NCI-H69 (cell line): ENCODE results near the gene FRRS1.

Source experiments
- DNase-seq: peaks from one replicate; lab custom pipeline; 2025; lab: John Stamatoyannopoulos, UW

Gene FRRS1

DNA sequence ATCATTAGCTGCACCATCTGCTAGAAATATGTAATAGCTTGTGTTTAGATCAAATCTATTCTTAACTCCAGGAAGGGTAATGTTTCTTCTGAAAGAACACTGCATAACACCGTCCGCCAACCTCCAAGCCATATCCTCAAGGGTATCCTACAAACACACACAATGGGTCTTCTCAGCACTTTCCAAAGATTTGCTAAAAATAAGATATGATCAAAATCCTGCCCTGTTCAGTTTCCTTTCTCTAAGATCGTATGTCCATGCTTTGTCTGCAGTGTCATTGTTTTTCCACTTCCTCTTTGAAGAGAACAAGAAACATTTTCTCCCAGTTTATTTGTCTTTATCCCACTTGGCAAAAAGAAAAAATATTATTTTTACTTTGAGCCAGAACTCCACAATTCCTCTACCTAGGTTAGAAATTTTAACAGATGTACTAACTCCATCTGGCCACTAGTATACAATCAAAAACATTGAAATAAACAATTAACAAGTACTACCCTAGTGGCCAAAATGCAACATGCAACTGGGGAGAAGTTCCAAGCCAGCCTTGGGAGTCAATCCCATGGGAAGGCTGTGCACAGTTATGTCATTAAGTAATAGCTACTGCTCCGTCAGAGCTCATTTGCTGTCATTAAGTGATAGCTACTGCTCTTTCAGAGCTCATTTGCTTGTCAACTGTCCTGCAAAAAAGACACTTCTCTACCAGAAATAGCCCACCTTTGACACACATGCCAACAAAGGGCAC lies 37.8 kb downstream of the FRRS1 start:
- peak; percentile 63 for DNase-seq

DNA sequence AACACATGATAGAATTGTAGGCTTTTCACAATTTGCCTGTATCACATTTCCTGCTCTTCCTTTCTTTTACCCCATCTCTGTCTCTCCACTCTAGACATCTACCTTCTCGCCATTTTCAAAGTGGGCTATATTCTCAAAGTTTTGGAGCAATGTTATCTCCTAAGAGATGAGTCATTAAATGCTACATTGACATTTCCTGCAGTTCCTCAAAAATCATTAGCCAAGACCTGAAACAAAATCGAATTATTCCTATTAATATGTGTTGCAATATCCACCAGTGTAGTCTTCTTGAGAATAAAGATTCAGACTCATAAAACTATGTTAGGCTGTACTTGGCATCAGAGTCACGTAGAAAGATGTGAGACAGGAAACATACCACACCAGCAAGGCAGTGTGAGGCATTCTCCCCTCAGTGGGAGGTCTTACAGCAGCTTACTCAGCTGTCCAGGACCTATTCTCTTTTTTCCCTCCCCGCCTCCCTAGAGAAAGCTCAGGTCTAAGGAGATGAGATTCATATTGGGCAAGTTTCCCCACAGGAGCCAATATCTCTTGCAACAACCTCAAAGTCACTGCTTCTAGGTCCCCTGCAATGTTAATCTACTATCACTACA lies 38.8 kb downstream of the FRRS1 start:
- DNase-seq, result peak; percentile 70

DNA sequence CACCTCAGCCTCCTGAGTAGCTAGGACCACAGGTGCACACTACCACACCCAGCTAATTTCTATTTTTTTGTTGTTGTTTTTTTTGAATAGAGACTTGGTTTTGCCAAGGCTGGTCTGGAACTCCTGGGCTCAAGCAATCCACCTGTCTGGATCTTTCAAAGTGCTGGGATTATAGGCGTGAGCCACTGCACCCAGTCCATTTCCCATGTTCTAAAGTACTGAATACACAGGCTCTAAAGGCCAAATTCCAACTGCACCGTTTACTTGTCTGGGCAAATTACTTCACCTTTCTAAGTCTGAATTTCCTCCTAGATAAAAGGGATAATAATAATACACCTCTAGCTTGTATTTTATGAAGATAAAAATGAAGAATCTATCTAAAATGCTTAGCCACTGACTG lies 39.6 kb downstream of the FRRS1 start:
- no peak for DNase-seq

DNA sequence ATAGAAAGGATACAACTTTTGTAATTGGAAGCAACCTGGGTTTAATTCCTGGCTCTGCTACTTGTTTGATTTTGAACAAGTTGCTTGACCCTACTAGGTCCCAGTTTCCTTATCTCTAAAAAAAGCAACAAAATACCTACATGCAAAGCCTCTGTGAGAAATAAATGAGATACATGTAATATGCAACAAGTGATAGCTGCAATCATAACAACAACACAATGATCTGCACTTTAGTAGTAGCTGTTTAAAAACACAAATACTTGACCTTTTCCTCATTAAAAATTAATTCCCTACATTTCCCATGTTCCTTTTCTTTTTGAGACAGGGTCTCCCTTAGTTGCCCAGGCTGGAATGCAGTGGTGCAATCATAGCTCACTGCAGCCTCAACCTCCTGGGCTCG lies 40.0 kb downstream of the FRRS1 start:
- no peak for DNase-seq

DNA sequence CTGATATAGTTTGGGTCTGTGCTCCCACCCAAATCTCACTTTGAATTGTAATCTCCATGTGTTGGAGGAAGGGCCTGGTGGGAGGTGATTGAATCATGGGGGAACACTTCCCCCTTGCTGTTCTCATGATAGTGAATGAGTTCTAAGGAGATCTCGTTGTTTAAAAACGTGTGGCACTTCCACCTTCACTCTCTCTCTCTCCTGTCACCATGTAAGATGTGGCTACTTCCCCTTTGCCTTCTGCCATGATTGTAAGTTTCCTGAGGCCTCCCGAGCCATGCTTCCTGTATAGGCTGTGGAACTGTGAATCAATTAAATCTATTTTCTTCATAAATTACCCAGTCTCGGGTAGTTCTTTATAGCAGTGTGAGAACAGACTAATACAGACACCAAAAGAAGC lies 40.4 kb downstream of the FRRS1 start:
- DNase-seq, result no peak

DNA sequence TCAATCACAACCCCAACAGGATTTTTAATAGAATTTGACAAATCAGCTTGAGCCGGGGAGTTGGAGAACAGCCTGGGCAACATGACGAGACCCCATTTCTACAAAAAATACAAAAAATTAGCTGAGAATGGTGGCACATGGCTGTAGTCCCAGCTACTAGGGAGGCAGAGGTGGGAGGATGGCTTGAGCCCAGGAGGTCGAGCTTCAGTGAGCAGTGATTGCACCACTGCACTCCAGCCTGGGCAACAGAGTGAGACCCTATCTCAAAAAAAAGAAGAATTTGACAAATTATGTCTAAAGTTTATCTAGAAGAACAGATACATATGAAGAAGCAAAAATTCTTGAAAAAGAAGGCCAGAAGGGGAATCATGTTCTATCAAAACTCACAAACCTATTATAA lies 43.2 kb downstream of the FRRS1 start:
- no peak for DNase-seq

DNA sequence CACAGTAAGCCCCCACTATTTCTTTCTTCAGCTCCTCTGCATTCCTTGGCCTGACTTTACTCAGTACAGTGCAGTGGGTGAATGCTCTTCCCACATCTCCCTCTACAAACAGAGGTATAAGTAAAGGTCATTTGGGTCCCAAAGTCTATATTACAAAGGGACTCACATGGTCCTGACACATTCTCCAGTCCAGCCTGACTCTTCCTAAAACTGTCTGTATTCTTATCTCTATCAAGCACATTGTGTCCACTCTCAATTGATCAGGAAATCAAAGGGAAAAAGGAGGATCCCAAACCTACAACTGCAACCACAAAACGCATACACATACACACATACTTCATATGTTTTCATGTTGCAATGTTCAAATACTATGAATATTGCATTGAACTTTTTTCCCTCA lies 49.4 kb downstream of the FRRS1 start:
- DNase-seq, result no peak

DNA sequence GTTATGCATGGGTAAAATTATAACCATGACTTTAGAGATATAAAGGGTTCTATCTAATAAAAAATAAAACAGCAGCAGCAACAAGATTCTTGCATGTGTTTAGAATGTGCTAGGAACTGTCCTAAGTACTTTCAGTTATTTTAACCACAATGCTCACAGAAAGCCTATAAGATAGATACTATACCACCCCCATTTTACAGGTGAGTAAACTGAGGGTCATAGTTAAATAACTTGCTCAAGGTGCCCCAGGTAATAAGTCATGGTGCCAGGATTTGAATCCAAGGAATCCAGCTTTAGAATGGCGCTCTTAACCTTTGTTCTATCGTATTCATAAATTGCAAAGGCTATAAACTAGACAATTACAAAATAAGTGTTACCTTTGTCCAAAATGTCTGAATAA lies 53.4 kb downstream of the FRRS1 start:
- DNase-seq, result no peak

DNA sequence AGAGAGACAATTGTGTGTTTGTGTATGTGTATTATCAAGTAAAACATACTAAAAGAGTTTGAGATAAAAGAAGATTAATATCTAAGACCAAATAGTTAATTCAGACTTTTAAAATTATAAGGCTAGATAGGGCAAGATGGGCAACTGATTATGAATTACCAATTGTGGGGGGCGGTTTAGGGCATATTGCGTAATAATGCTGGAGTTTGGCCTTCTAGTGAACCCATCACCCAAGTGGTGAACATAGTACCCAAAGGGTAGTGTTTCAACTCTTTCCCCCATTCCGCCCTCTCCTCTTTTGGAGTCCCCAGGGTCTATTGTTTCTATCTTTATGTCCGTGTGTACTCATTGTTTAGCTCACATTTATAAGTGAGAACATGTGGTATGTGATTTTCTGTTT lies 55.4 kb downstream of the FRRS1 start:
- no peak for DNase-seq

DNA sequence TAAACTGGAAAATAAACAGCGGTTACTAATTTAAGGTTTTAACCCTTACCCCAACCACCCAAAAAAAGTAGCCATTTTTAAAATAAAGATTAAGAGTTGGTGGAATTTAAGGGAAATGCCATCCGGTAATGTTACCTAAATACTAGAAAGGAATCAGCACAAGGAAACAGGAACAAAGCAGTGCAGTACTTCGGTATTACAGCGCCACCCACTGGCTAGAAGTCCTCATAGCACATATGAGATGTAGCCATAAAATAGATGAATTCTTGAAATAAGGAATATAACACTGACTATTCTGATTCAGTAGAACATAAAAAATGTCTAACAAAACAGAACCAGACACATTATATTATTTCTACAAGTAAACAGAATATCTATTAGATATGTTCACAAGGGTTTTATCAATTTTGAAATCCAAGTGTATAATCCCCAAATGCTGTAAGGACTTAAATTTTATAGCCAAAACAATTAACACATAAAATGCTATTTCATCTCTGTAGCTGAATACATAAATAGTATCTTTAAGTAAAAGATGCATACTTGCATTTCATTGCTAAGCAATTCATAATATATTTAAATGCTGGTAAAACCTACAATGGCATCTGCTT lies 58.8 kb downstream of the FRRS1 start:
- DNase-seq, result peak; percentile 62

DNA sequence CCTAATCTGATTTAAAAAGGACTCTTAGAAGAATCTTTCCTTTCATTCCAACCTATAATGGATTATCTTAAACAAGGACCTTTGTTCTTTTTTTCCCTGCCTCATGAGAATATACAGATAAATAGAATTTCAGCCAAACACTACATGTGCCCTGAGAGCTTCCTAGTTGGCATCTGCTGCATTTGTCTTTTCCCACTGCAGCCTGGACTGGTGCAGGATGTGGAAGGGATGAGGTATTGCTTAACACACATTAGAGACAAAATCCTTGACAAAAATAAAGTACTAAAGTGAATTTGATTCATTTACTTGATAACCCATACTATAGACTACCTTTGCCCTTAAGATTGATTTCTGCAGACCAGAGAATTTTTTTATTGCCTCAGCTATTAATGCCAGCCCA lies 61.0 kb downstream of the FRRS1 start:
- no peak for DNase-seq

DNA sequence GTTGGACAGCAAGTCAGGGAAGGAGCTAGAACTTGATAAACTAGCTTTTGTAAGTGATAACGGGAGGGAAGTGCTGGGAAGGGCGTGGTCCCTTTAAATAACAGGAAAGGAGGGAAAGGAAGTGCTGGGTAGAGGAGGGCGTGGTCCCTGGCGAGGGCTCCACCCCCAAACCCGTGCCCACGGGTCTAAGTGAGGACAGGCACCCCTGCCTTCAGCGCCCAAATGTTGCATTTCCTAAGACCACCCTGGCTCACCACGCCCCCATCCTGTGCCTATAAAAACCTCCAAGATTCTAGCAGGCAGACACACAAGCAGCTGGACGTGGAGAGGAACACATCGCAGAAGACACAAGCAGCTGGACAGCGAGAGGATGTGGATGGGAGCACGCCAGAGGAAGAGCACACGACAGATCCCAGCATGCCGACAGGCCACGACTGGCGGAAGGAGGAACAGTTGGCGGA lies 62.0 kb downstream of the FRRS1 start:
- DNase-seq, result peak; percentile 70

DNA sequence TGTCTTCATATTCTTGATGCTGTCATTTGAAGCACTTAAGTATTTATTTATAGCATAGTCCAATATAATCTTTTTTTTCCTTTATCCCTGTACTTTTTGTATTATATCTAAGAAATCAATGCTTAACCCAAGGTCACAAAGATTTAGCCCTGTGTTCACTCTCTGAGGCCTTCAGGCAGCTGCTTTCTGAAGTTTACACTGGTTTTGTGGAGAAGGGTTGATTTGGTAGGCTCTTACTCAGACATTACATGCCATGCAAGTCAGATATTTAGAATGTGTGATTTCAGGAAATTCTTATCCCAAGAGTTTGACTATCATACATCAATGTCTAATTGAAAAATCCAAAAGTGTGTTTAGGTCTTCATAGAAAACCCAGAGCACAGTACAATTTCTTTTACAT lies 64.2 kb downstream of the FRRS1 start:
- no peak for DNase-seq

DNA sequence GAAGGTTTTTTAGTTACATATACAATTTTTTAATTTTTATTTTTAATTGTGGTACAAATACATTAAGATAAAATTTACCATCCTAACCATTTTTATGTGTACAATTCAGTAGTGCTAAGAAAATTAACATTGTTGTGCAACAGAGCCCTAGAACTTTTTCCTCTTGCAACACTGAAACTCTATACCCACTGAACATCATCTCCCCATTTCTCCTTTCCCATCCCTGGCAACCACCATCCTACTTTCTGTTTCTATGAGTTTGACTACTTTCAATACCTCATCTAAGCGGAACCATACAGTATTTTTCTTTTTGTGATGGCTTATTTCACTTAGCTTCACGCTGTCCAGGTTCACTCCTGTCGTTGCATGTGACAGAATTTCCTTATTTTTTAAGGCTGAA lies 66.4 kb downstream of the FRRS1 start:
- DNase-seq, result no peak

DNA sequence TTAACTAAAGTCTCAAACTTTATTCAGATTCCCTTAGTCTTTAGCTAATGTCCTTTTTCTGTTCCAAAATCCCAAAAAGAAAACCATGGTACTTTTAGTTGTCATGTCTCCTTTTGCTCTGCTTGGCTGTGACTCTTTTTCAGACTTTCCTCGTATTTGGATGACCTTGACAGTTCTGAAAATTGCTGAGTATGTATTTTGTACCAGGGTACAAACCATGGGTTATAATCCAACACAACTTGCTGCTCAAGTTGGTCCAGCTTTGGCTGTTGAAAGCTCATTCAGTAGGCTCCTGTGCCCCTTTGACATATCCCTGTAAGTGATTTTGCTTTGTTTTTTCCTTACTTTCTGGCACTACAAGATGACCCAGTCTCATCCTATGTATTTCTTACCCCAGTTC lies 68.9 kb downstream of the FRRS1 start:
- no peak for DNase-seq

DNA sequence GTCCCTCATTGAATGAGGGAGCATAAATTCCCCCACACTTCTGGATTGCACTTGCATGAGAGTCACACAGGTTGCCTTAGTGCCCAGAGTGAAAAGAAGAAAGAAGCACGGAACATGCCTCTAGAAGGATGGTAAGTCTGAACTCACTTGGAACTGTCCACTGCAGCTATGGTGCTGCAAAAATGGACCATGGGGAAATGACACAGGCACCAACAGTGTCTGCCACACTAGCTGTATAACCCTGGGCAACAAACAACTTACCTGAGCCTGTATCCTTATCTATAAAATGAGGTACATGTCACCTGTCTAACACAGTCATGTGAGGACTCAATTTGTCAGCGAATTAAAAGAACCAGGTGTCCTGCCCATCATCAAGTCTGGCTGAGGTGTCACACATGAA lies 69.8 kb downstream of the FRRS1 start:
- DNase-seq, result no peak

DNA sequence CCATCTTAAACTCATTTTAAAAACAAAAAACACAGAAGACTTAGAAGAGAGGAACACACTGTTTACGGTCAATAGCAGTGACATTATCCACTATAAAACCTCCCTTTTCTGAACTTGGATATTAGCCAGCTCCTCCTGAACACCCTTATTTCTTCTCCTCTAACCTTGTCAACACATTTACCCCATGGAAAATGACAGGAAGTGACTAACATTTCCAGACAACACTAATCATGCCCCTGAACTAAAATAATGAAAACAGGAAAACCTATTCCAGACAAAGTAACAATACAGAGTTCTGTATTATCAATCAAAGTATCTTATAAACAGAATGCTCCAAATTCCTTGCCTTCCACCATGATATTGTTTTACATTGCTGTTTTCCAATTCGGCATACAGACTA lies 75.3 kb downstream of the FRRS1 start:
- no peak for DNase-seq

DNA sequence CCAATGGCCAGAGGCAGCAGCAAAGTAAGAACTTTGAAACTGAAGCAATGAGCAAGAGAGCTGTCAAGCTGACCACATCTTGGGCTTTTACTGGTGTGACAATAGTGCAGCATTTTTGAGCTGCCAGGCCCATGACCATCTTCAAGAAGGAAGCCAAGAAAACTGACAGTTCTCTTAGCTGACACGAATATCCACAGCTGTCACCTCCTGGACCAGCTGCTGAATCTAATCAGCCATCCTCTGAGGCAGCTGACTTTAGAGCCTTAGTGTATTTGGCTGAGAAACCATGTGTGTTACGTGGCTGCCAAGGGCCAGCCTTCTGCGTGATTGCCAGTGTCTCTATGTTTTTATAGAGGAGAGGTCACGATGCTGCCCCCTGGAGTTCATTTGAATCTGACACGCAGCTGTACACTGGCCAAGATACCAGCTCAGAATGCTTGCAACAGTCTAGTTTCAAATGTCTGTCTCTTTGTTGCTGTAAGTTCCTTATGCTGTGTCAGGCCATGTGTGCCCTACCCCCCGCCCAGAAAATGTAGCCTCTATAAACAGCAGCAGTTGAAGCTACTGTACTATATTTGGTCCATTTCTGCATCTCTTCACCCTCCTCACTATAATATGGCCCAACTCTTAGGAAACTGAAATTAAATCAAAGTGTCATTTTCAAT lies 80.8 kb downstream of the FRRS1 start:
- peak; percentile 73 for DNase-seq

DNA sequence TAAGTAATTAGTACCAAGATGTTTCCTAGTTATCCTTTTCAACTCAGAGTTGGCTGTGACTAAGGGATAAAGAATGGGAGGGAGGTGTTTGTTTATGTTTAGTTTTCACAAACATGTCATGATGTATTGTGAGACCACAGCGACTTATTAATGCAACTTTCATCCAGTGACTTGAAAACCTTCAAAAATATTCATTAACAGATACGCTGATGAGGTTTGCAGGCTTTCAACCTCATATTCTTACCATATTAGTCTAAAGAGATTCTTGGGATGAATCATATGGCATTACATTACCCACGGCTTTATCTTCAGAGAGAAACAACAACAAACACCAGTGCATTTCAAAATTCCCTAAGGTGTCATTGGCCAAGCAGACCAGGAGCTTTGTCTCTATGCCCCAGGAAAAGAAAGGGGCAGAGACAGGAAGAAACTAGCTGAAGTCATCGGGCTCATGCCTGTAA lies 84.1 kb downstream of the FRRS1 start:
- DNase-seq, result no peak

DNA sequence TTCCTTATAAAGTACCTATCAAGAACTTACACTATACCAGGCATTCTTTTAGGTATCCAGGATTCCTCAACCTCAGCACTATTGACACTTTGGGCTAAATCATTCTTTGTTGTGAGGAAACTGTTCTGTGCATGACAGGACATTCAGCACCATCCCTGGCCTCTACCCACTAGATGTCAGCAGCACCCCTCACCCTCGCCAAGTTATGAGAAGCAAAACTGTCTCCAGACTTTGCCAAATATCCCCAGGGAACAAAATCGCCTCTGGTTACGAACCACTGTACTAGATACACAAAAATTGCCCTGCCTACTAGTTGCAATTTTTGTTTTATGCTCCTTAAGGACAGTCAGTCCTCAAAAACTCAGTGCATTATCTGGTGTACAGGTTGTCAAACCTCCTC lies 84.9 kb downstream of the FRRS1 start:
- DNase-seq, result peak; percentile 61

DNA sequence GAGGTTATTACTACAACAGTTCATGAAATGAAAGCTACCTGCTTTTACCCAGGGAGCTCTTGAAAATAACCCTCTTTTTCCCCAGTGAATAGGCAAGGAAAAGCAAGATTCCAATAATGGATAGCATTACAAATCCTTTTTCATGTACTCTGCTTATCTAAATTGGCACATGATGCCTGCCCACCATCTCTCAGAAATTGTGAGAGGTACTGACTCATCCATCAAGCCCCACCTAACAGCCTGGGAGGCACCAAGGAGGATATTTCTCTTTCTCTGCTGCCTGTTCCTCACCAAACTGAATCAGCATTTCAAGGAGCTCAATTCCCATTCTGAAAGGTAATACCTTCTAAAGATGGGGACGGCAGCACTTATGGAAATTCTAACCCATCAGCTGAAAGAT lies 86.2 kb downstream of the FRRS1 start:
- no peak for DNase-seq

DNA sequence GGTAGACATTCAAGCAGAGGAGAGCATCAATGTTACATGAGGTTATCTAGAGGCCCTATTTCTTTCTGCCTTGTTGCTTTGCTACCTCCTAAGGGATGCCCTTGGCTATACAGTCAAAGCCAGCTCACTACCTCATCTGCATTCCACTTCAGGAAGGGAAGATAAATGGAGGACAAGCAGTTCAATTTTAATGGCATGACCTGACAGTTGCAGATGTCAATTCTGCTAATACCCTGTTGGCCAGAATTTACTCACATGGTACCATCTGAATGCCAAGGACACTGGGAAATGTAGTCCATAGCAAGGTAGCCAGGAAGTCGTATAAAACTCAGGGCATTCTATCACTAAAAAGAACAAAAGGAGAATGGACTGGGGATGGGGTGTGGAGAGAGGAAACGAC lies 89.0 kb downstream of the FRRS1 start:
- DNase-seq, result peak; percentile 8

DNA sequence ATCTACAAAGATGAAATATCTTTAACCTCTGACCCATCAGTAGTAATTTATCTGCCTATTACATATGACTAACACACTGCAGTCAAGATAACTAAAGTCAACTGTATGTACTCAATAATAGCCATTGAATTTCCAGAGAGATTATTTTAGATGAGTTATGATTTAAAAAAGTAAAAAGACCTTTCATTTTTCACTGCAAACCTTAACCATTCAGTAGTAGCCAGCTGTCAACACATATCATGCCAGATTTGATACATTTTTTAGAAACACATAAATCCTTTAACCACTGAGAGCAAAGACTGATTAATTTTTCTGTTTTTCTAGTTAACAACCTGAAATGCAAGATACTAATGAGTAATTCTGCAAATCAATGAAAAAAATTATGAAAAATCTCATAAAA lies 89.6 kb downstream of the FRRS1 start:
- no peak for DNase-seq
